ENCODE results near the gene H6PD.

DNA sequence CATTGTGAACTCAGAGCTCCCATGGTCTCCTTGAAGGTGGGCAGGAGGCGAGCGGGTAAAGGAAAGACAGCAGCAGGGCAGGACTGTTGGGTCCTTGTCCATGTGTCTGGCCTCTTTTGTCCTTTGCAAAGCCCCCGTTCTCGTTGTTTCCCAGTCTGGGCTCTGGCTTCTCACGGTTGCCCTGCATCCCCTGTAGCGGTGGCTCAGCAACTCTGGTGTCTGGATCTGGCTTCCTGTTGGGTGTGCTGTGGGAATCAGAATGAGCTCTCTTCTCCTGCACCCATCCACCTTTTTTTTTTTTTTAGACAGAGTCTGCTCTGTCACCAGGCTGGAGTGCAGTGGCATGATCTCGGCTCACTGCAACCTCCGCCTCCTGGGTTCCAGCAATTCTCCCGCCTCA is 11.1 kb downstream of the H6PD start:
- TF ChIP-seq, protein P1, sequence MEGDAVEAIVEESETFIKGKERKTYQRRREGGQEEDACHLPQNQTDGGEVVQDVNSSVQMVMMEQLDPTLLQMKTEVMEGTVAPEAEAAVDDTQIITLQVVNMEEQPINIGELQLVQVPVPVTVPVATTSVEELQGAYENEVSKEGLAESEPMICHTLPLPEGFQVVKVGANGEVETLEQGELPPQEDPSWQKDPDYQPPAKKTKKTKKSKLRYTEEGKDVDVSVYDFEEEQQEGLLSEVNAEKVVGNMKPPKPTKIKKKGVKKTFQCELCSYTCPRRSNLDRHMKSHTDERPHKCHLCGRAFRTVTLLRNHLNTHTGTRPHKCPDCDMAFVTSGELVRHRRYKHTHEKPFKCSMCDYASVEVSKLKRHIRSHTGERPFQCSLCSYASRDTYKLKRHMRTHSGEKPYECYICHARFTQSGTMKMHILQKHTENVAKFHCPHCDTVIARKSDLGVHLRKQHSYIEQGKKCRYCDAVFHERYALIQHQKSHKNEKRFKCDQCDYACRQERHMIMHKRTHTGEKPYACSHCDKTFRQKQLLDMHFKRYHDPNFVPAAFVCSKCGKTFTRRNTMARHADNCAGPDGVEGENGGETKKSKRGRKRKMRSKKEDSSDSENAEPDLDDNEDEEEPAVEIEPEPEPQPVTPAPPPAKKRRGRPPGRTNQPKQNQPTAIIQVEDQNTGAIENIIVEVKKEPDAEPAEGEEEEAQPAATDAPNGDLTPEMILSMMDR (IDR thresholded peaks at IDR 0.05) = no peak
- no peak for TF ChIP-seq EP300 (IDR thresholded peaks at IDR 0.05)
- TF ChIP-seq POLR2A (IDR thresholded peaks at IDR 0.05) = no peak

All from stomach (tissue), 4 donors.